GM12878 (cell line): ENCODE measurements around the gene KRT71. TPM values are rescaled to one million over a fixed set of nuclear protein-coding genes. Genes with fewer than 3 reads are reported as not detected.

Experiments used
- ATAC-seq: fragments of 200-7000 bp; cut with Tn5 transposase; 3 replicates; pipeline ENCODE4 v1.9.1; 2020; ENCODE audit warnings: mild to moderate bottlenecking, moderate library complexity
- BruUV-seq: library from RNA; stranded (reverse); fragments of 400-500 nt; replicated peaks from 2 replicates; lab custom pipeline; 2021; lab: Mats Ljungman, UMichigan
- CTCF ChIA-PET: fragments of 300-600 bp; sonication (Branson Sonifier 250); formaldehyde crosslinking; extraction: SDS; loops from one replicate; lab custom pipeline; 2021; ENCODE audit warnings: inconsistent platforms; lab: Yijun Ruan, JAX
- POLR2A ChIA-PET: fragments of 350-600 bp; formaldehyde crosslinking; extraction: SDS; loops from one replicate; lab custom pipeline; 2021; ENCODE audit warnings: inconsistent platforms; lab: Charles Lee
- RAD21 ChIA-PET: fragments of 300-600 bp; sonication (Branson Sonifier 250); formaldehyde crosslinking; loops from one replicate; lab custom pipeline; 2023; ENCODE audit warnings: antibody characterized with exemption; ENCODE audit not compliant: unreplicated experiment; lab: Charles Lee
- SMC1A ChIA-PET: fragments of 300-600 bp; sonication (Branson Sonifier 250); formaldehyde crosslinking; loops from one replicate; lab custom pipeline; 2023; ENCODE audit not compliant: unreplicated experiment, uncharacterized antibody; lab: Charles Lee
- DNase-seq: peaks from one replicate; pipeline ENCODE4 v3.0.0-alpha.2; 2011; ENCODE audit warnings: low read depth, low spot score
- FAIRE-seq: peaks from 3 replicates; lab custom pipeline; 2011; peaks lifted over from hg19 to GRCh38; lab: Jason Lieb, UNC
- H2AFZ ChIP-seq: 2 replicates; pipeline ENCODE4 v1.6.0; 2011; ENCODE audit warnings: low read depth, low read length, control low read depth; ENCODE audit not compliant: control insufficient read depth
- H3K27ac ChIP-seq: 2 replicates; pipeline ENCODE4 v1.5.1; 2011; ENCODE audit warnings: control low read depth; ENCODE audit not compliant: control insufficient read depth, insufficient read depth
- H3K27me3 ChIP-seq, 2 experiments: replicated peaks in 1 of 2; 2 replicates each; pipeline versions ENCODE4 v1.6.0 to v1.6.1; 2011; ENCODE audit warnings: low read length in 1 of 2; ENCODE audit not compliant: control insufficient read depth in 2 of 2, insufficient read depth in 2 of 2
- H3K36me3 ChIP-seq, 2 experiments: 2 replicates each; pipeline ENCODE4 v1.5.1; 2011; ENCODE audit warnings: low read length in 1 of 2; ENCODE audit not compliant: control insufficient read depth in 2 of 2, insufficient read depth in 2 of 2
- H3K4me1 ChIP-seq: 2 replicates; pipeline ENCODE4 v1.6.1; 2011; ENCODE audit warnings: mild to moderate bottlenecking, low read length, moderate library complexity, mixed read lengths; ENCODE audit not compliant: control insufficient read depth, insufficient read depth
- H3K4me2 ChIP-seq: 2 replicates; pipeline ENCODE4 v1.6.0; 2011; ENCODE audit warnings: control low read depth; ENCODE audit not compliant: control insufficient read depth, insufficient read depth
- H3K4me3 ChIP-seq: fragments of 200-600 bp; sonication (generic); 2 replicates; pipeline ENCODE4 v1.5.1; 2016
- H3K79me2 ChIP-seq: 2 replicates; pipeline ENCODE4 v1.6.0; 2011; ENCODE audit warnings: low read length; ENCODE audit not compliant: control insufficient read depth, insufficient read depth
- H3K9ac ChIP-seq: 2 replicates; pipeline ENCODE4 v1.8.0; 2011; ENCODE audit warnings: low read length, control low read depth, mixed read lengths; ENCODE audit not compliant: control insufficient read depth, insufficient read depth
- H3K9me3 ChIP-seq: replicated peaks from 3 replicates; pipeline ENCODE4 v1.5.1; 2011; ENCODE audit warnings: mild to moderate bottlenecking, low read length; ENCODE audit not compliant: control insufficient read depth, insufficient read depth
- H4K20me1 ChIP-seq: 2 replicates; pipeline ENCODE4 v1.6.0; 2011; ENCODE audit not compliant: control insufficient read depth, insufficient read depth
- BHLHE40 ChIP-seq, 2 experiments: fragments of 450-650 bp in 1 of 2; IDR thresholded peaks; 2 replicates each; pipeline ENCODE4 v1.6.1; 2011 to 2017; ENCODE audit warnings: low read depth in 2 of 2, borderline replicate concordance in 1 of 2, improper control_type of control experiment in 1 of 2, low read length in 1 of 2, mild to moderate bottlenecking in 1 of 2
- BMI1 ChIP-seq: fragments of 450-650 bp; IDR thresholded peaks from 2 replicates; pipeline ENCODE4 v1.6.1; 2016; ENCODE audit warnings: mild to moderate bottlenecking, moderate library complexity, borderline replicate concordance
- EZH2 ChIP-seq: IDR thresholded peaks from 2 replicates; pipeline ENCODE4 v1.6.1; 2012; ENCODE audit warnings: low read depth, mild to moderate bottlenecking, control low read depth, inconsistent platforms, low read length, borderline replicate concordance; ENCODE audit not compliant: control insufficient read depth
- JUND ChIP-seq: IDR thresholded peaks from 2 replicates; pipeline ENCODE4 v1.6.1; 2012; ENCODE audit warnings: low read depth, mild to moderate bottlenecking, low read length, improper control_type of control experiment, moderate library complexity
- MTA2 ChIP-seq: fragments of 450-650 bp; IDR thresholded peaks from 2 replicates; pipeline ENCODE4 v1.6.1; 2016; ENCODE audit warnings: low read depth, mild to moderate bottlenecking, moderate library complexity
- MTA3 ChIP-seq: IDR thresholded peaks from 2 replicates; pipeline ENCODE4 v1.6.1; 2012; ENCODE audit warnings: low read length, inconsistent platforms, borderline replicate concordance
- RBBP5 ChIP-seq: fragments of 200-600 bp; sonication (generic); conservative IDR thresholded peaks from 2 replicates; pipeline ENCODE4 v1.6.1; 2016
- SMAD5 ChIP-seq: IDR thresholded peaks from 2 replicates; pipeline ENCODE4 v1.6.1; 2016; ENCODE audit warnings: antibody characterized with exemption, low read depth
- TBL1XR1 ChIP-seq: IDR thresholded peaks from 2 replicates; pipeline ENCODE4 v1.6.1; 2012; ENCODE audit warnings: low read depth, low read length, improper control_type of control experiment
- WGBS: methylation state at CpG from one replicate; pipeline ENCODE4 v1.1.6; 2016; ENCODE audit warnings: low lambda C conversion rate; ENCODE audit not compliant: insufficient replicate concordance, insufficient coverage; ENCODE audit errors: missing lambda C conversion rate; 5-methylcytosine and 5-hydroxymethylcytosine counted together
- in situ Hi-C: fragments of 300-500 bp; cut with MboI; formaldehyde crosslinking; loops from 9 replicates; pipeline ENCODE4 v1.14.3; 2018; ENCODE audit warnings: mixed read lengths
- intact Hi-C: fragments of 100-400 bp; cut with micrococcal nuclease; formaldehyde crosslinking; loops from one replicate; pipeline ENCODE4 v1.14.2; 2022; ENCODE audit not compliant: unreplicated experiment
- polyA plus RNA-seq, 11 experiments: library from polyadenylated mRNA; depleted of rRNA in 4 of 11; unstranded in 6 of 11; stranded (reverse) in 5 of 11; fragments of >200 nt; fragmentation: Nextera tagmentation in 4 of 11; fragmentation: Illumina TruSeq in 1 of 11; extraction: Ambion mirVana in 4 of 11; extraction: Trizol in 1 of 11; gene quantifications; 1 replicate in 1 of 11; 2 replicates in 10 of 11; pipeline versions ENCODE4 v1.2.1 to v1.2.3, GENCODE V29; 2011 to 2016; ENCODE audit warnings: inconsistent platforms in 2 of 11, missing spikeins in 2 of 11, low read depth in 1 of 11
- total RNA-seq, 4 experiments: library from RNA; depleted of rRNA in 3 of 4; stranded (reverse); fragments of >200 nt in 3 of 4; fragmentation: Illumina TruSeq in 1 of 4; extraction: Trizol in 1 of 4; gene quantifications; 2 replicates each; pipeline versions ENCODE4 v1.2.1 to v1.2.3, GENCODE V29; 2013 to 2021
- TF ChIP-seq, protein P1 (sequence below): IDR thresholded peaks from 2 replicates; pipeline ENCODE4 v1.6.1; 2011; ENCODE audit warnings: mild to moderate bottlenecking, low read depth, low read length, moderate library complexity; ENCODE audit not compliant: insufficient replicate concordance
- TF ChIP-seq, protein P2 (sequence below): fragments of 150-350 bp; IDR thresholded peaks from 2 replicates; pipeline ENCODE4 v1.6.1; 2014; ENCODE audit warnings: mild to moderate bottlenecking, low read depth, low read length

Gene KRT71
- total and polyA plus RNA-seq, 10 of the 15 experiments (the other 5 are each of a cell fraction or from before 2014, with no cell fraction given) = not detected

DNA sequence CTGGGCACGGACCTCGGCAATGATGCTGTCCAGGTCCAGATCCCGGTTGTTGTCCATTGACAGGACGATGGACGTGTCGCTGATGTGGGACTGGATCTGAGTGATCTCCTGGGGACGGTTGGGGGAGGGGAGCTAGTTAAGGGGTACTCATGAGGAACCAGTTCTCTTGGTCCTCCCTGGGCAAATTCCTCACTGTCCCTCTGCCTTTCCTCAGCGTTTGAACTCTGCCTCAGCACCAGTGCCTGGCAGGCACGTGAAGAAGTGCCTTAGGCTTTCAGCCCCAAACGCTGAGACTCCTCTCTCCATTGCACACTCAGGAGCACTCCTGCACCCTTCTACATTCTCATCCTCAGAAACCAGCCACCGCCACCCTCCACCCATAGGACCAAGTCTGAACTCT lies 38.6 kb upstream of the KRT71 start:
- H3K4me3 ChIP-seq = no peak overlapping the region
- SMC1A ChIA-PET = no interaction called here
- H3K27ac ChIP-seq = no peak overlapping the region
- FAIRE-seq (no peak), DNase-seq (no peak), ATAC-seq (no peak)
- no peaks in the 10 kb centered on the region for H4K20me1 ChIP-seq
- RAD21 ChIA-PET = no interaction called here
- no peak for TF ChIP-seq BMI1
- TF ChIP-seq, protein P1, sequence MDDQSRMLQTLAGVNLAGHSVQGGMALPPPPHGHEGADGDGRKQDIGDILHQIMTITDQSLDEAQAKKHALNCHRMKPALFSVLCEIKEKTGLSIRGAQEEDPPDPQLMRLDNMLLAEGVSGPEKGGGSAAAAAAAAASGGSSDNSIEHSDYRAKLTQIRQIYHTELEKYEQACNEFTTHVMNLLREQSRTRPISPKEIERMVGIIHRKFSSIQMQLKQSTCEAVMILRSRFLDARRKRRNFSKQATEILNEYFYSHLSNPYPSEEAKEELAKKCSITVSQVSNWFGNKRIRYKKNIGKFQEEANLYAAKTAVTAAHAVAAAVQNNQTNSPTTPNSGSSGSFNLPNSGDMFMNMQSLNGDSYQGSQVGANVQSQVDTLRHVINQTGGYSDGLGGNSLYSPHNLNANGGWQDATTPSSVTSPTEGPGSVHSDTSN = no peak
- TF ChIP-seq TBL1XR1 = no peak
- no peak for TF ChIP-seq MTA2
- TF ChIP-seq, protein P2, sequence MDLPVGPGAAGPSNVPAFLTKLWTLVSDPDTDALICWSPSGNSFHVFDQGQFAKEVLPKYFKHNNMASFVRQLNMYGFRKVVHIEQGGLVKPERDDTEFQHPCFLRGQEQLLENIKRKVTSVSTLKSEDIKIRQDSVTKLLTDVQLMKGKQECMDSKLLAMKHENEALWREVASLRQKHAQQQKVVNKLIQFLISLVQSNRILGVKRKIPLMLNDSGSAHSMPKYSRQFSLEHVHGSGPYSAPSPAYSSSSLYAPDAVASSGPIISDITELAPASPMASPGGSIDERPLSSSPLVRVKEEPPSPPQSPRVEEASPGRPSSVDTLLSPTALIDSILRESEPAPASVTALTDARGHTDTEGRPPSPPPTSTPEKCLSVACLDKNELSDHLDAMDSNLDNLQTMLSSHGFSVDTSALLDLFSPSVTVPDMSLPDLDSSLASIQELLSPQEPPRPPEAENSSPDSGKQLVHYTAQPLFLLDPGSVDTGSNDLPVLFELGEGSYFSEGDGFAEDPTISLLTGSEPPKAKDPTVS = no peak
- TF ChIP-seq MTA3 = no peak
- no peak for TF ChIP-seq SMAD5
- no peak for TF ChIP-seq JUND
- TF ChIP-seq EZH2 = no peak
- TF ChIP-seq BHLHE40 (IDR thresholded peaks at IDR 0.05; ENCODE audit: borderline replicate concordance in 1 of 2, low read depth in 2 of 2, low read length in 1 of 2) = no peak
- TF ChIP-seq RBBP5 = no peak
- in situ Hi-C loops (no loop called here), intact Hi-C loops (no loop called here)
- H3K4me1 ChIP-seq = no peaks in the 10 kb centered on the region
- POLR2A ChIA-PET = no interaction called here
- WGBS = 21% methylated on average over 10 of the region's 11 CpGs
- H3K79me2 ChIP-seq = no peaks in the 10 kb centered on the region
- CTCF ChIA-PET = interaction anchor here (0.6 to 1.0 kb wide), 2 partner anchors 39 to 389 kb away, joined by 3 read pairs; partner anchors contain the start of gene KRT71
- BruUV-seq = no TSS peak
- H3K27me3 ChIP-seq = peaks cover 0 to 3% of the 10 kb centered on the region in 2 experiments; a peak in 2 of 4 replicates
- H3K36me3 ChIP-seq = no peaks in the 10 kb centered on the region
- H3K9me3 ChIP-seq = no peaks in the 10 kb centered on the region
- no peak overlapping the region for H2AFZ ChIP-seq
- H3K4me2 ChIP-seq = no peak overlapping the region
- no peak overlapping the region for H3K9ac ChIP-seq
